Gastrocnemius medialis (tissue), 4 donors: ENCODE results near the gene CACNA1B. TPM values are rescaled to one million over a fixed set of nuclear protein-coding genes. Genes with fewer than 3 reads are reported as not detected.
A peak's percentile ranks its signal among the peaks of the same experiment; 100 is the strongest.

ENCODE experiments used
- ATAC-seq, 2 donors: fragments of 150-250 bp; one replicate each; pipeline ENCODE4 v1.9.1; 2016
- DNase-seq, 2 donors: peaks; one replicate each; pipeline ENCODE4 v3.0.0-alpha.2; 2019
- H3K27ac ChIP-seq, 4 donors: fragments of 200-600 bp; sonication (generic); 1 replicate in 1 of 4; 2 replicates in 3 of 4; pipeline ENCODE4 v1.5.1; 2016 to 2018; ENCODE audit warnings: mild to moderate bottlenecking in 2 of 4, moderate library complexity in 1 of 4
- H3K27me3 ChIP-seq, 3 donors: fragments of 200-600 bp; sonication (generic) in 2 of 3; 1 replicate in 1 of 3; 2 replicates in 2 of 3; pipeline versions ENCODE4 v1.5.1 to v1.6.0; 2016 to 2019; ENCODE audit warnings: mild to moderate bottlenecking in 1 of 3, moderate library complexity in 1 of 3
- H3K36me3 ChIP-seq, 2 donors: fragments of 200-600 bp; sonication (generic) in 1 of 2; one replicate each; pipeline ENCODE4 v1.5.1; 2017 to 2018
- H3K4me1 ChIP-seq, 2 donors: fragments of 200-600 bp; sonication (generic) in 1 of 2; one replicate each; pipeline ENCODE4 v1.5.1; 2016 to 2017; ENCODE audit warnings: mild to moderate bottlenecking in 2 of 2
- H3K4me3 ChIP-seq, 4 donors: fragments of 200-600 bp; sonication (generic) in 3 of 4; 1 replicate in 1 of 4; 2 replicates in 3 of 4; pipeline ENCODE4 v1.5.1; 2016 to 2019; ENCODE audit warnings: mild to moderate bottlenecking in 2 of 4
- H3K9me3 ChIP-seq, 3 donors: fragments of 200-600 bp; sonication (generic) in 2 of 3; 1 replicate in 1 of 3; 2 replicates in 2 of 3; pipeline ENCODE4 v1.5.1; 2016 to 2019
- POLR2A ChIP-seq, 2 donors: fragments of 450-650 bp; IDR thresholded peaks; one replicate each; pipeline ENCODE4 v1.6.1; 2017; ENCODE audit warnings: antibody characterized with exemption in 2 of 2, mild to moderate bottlenecking in 2 of 2, moderate library complexity in 2 of 2
- in situ Hi-C, 4 donors: fragments of 200-750 bp; cut with MboI; loops; one replicate each; pipeline versions ENCODE4 v1.15.0 to v1.8.0; 2017; ENCODE audit warnings: low sequenced_read_pairs in 4 of 4
- intact Hi-C: fragments of 100-400 bp; cut with DNase I; formaldehyde crosslinking; loops from one replicate; pipeline ENCODE4 v1.15.1; 2023; ENCODE audit warnings: low total_unique reads
- total RNA-seq, 4 donors: library from RNA; depleted of rRNA; stranded (reverse); fragments of >200 nt; gene quantifications; one replicate each; pipeline versions ENCODE4 v1.1.0 to v1.2.3, GENCODE V29; 2016
- TF ChIP-seq, protein P1 (sequence below), 5 experiments: fragments of 450-650 bp in 3 of 5; fragments of 200-600 bp in 2 of 5; sonication (generic) in 2 of 5; IDR thresholded peaks in 4 of 5; conservative IDR thresholded peaks in 1 of 5; 1 replicate in 4 of 5; 2 replicates in 1 of 5; pipeline ENCODE4 v1.5.1; 2016 to 2019; ENCODE audit warnings: antibody characterized with exemption in 5 of 5, mild to moderate bottlenecking in 3 of 5, moderate library complexity in 3 of 5

Gene CACNA1B
- total RNA-seq, 4 donors from 2014 or later: 0.07 TPM; not detected in 3

DNA sequence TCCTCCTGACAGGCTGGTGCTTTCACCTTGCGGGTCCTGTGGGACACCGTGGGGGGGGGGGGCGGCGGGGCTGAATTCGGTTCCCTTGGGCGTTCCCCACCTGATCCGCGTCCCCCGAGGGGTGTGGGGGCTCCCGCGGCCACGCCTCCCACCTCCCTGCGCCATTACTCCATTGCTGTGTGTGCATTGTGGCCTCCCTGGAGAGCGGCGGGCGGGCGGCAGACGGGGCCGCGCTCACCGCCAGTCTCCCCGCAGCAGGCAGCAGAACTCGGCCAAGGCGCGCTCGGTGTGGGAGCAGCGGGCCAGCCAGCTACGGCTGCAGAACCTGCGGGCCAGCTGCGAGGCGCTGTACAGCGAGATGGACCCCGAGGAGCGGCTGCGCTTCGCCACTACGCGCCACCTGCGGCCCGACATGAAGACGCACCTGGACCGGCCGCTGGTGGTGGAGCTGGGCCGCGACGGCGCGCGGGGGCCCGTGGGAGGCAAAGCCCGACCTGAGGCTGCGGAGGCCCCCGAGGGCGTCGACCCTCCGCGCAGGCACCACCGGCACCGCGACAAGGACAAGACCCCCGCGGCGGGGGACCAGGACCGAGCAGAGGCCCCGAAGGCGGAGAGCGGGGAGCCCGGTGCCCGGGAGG lies 145.3 kb downstream of the CACNA1B start:
- Histone ChIP-seq H3K27me3 (peaks cover 12 to 31% (median 25%) of the 10 kb centered on the region in 3 donors), H3K36me3 (no peaks in the 10 kb centered on the region), H3K9me3 (no peaks in the 10 kb centered on the region), H3K27ac (no peak overlapping the region), H3K4me1 (no peaks in the 10 kb centered on the region), H3K4me3 (no peak overlapping the region)
- DNase-seq: no peak
- intact Hi-C loops (no loop called here), in situ Hi-C loops (no loop called here)
- no peak for ATAC-seq
- TF ChIP-seq, protein P1, sequence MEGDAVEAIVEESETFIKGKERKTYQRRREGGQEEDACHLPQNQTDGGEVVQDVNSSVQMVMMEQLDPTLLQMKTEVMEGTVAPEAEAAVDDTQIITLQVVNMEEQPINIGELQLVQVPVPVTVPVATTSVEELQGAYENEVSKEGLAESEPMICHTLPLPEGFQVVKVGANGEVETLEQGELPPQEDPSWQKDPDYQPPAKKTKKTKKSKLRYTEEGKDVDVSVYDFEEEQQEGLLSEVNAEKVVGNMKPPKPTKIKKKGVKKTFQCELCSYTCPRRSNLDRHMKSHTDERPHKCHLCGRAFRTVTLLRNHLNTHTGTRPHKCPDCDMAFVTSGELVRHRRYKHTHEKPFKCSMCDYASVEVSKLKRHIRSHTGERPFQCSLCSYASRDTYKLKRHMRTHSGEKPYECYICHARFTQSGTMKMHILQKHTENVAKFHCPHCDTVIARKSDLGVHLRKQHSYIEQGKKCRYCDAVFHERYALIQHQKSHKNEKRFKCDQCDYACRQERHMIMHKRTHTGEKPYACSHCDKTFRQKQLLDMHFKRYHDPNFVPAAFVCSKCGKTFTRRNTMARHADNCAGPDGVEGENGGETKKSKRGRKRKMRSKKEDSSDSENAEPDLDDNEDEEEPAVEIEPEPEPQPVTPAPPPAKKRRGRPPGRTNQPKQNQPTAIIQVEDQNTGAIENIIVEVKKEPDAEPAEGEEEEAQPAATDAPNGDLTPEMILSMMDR (IDR thresholded peaks at IDR 0.05 in 4 of 5, conservative IDR thresholded peaks at IDR 0.05 in 1 of 5): no peak
- TF ChIP-seq POLR2A (IDR thresholded peaks at IDR 0.05): no peak

DNA sequence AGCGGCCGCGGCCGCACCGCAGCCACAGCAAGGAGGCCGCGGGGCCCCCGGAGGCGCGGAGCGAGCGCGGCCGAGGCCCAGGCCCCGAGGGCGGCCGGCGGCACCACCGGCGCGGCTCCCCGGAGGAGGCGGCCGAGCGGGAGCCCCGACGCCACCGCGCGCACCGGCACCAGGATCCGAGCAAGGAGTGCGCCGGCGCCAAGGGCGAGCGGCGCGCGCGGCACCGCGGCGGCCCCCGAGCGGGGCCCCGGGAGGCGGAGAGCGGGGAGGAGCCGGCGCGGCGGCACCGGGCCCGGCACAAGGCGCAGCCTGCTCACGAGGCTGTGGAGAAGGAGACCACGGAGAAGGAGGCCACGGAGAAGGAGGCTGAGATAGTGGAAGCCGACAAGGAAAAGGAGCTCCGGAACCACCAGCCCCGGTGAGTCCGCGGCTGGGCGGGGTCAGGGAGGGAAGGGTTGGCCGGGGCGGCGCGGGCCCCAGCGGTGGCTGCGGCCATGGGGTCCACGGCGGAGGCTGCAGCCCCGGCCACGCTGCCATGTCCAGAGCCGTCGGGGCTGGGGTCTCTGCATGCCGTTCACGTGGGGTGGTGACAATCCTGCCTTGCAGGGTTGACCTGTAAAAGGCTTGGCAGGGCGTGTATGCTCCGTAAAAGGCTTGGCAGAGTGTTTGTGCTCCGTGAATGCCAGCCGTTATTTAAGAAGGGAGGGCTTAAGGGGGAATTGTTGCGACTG lies 146.0 kb downstream of the CACNA1B start:
- intact Hi-C loops (no loop called here), in situ Hi-C loops (no loop called here)
- H3K4me3 ChIP-seq: peak overlapping the region in 1 of 4 donors; percentile 25
- no peak for TF ChIP-seq POLR2A (IDR thresholded peaks at IDR 0.05)
- TF ChIP-seq, protein P1 (IDR thresholded peaks at IDR 0.05 in 4 of 5, conservative IDR thresholded peaks at IDR 0.05 in 1 of 5): no peak
- H3K36me3 ChIP-seq: no peaks in the 10 kb centered on the region
- peaks cover 12 to 32% (median 25%) of the 10 kb centered on the region in 3 donors for H3K27me3 ChIP-seq
- no peaks in the 10 kb centered on the region for H3K9me3 ChIP-seq
- no peak overlapping the region for H3K27ac ChIP-seq
- ATAC-seq (no peak), DNase-seq (no peak)
- no peaks in the 10 kb centered on the region for H3K4me1 ChIP-seq

DNA sequence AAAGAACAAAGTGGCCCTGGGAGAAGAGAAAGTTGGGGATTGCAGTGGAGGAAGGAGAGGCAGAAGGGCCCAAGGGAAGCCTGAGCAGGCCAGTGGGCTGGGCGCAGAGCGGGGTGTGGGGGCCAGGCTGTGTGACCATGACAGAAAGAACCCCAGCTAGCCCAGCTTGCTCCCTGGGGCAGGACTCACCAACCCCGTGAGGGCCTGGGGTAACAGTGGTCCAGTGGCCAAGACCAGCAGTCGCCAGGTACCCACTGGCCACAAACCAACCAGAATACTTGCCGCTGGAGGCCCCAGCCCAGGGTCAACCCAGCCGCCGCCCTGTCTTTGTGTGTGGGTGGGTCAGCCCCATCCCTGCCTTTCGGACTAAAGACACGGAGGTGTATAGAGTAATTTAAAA lies 146.5 kb downstream of the CACNA1B start:
- H3K27me3 ChIP-seq: peaks cover 12 to 35% (median 28%) of the 10 kb centered on the region in 3 donors
- no peak overlapping the region for H3K27ac ChIP-seq
- no peak for ATAC-seq
- no peak overlapping the region for H3K4me3 ChIP-seq
- no peaks in the 10 kb centered on the region for H3K4me1 ChIP-seq
- intact Hi-C loops (no loop called here), in situ Hi-C loops (no loop called here)
- DNase-seq: no peak
- no peaks in the 10 kb centered on the region for H3K9me3 ChIP-seq
- no peaks in the 10 kb centered on the region for H3K36me3 ChIP-seq
- TF ChIP-seq, protein P1 (IDR thresholded peaks at IDR 0.05 in 4 of 5, conservative IDR thresholded peaks at IDR 0.05 in 1 of 5): no peak
- TF ChIP-seq POLR2A (IDR thresholded peaks at IDR 0.05): no peak

DNA sequence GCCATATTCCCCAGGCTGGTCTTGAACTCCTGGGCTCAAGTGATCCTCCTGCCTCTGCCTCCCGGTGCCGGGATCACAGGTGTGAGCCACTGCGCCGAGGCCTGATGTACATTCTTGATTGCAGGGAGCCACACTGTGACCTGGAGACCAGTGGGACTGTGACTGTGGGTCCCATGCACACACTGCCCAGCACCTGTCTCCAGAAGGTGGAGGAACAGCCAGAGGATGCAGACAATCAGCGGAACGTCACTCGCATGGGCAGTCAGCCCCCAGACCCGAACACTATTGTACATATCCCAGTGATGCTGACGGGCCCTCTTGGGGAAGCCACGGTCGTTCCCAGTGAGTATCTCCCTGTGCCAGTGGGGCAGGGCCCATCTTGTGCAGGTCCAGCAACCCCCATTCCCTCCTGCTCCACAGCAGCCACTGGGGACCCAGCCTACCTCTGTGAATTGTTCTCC lies 147.3 kb downstream of the CACNA1B start:
- ATAC-seq (no peak), DNase-seq (no peak)
- Histone ChIP-seq H3K36me3 (no peaks in the 10 kb centered on the region), H3K4me3 (no peak overlapping the region), H3K27ac (no peak overlapping the region), H3K4me1 (no peaks in the 10 kb centered on the region), H3K27me3 (peaks cover 12 to 35% (median 28%) of the 10 kb centered on the region in 3 donors), H3K9me3 (no peaks in the 10 kb centered on the region)
- TF ChIP-seq, protein P1 (IDR thresholded peaks at IDR 0.05 in 4 of 5, conservative IDR thresholded peaks at IDR 0.05 in 1 of 5): no peak
- TF ChIP-seq POLR2A (IDR thresholded peaks at IDR 0.05): no peak
- intact Hi-C loops (no loop called here), in situ Hi-C loops (no loop called here)
